Hepatocyte (in vitro differentiated cells): Measurements from ENCODE around the gene LURAP1L. TPM values are rescaled to one million over a fixed set of nuclear protein-coding genes. Genes with fewer than 3 reads are reported as not detected.

Experiments used
- DNase-seq: peaks from one replicate; pipeline ENCODE4 v3.0.0-alpha.2; 2016; ENCODE audit warnings: low spot score
- H2AFZ ChIP-seq: fragments of 200-600 bp; sonication (generic); 2 replicates; pipeline ENCODE4 v1.6.0; 2016; ENCODE audit warnings: antibody characterized with exemption, mild to moderate bottlenecking
- H3K27ac ChIP-seq: fragments of 200-600 bp; sonication (generic); 2 replicates; pipeline ENCODE4 v1.5.1; 2016; ENCODE audit warnings: mild to moderate bottlenecking
- H3K27me3 ChIP-seq: fragments of 200-600 bp; sonication (generic); 2 replicates; pipeline ENCODE4 v1.6.1; 2016
- H3K36me3 ChIP-seq: fragments of 200-600 bp; sonication (generic); replicated peaks from 2 replicates; pipeline ENCODE4 v1.5.1; 2016; ENCODE audit warnings: low read depth; ENCODE audit not compliant: insufficient read depth
- H3K4me1 ChIP-seq: fragments of 200-600 bp; sonication (generic); 2 replicates; pipeline ENCODE4 v1.5.1; 2016; ENCODE audit warnings: mild to moderate bottlenecking, moderate library complexity; ENCODE audit not compliant: insufficient read depth
- H3K4me2 ChIP-seq: fragments of 200-600 bp; sonication (generic); 2 replicates; pipeline ENCODE4 v1.6.0; 2016
- H3K4me3 ChIP-seq: fragments of 200-600 bp; sonication (generic); 2 replicates; pipeline ENCODE4 v1.5.1; 2016; ENCODE audit warnings: mild to moderate bottlenecking
- H3K79me2 ChIP-seq: fragments of 200-600 bp; sonication (generic); 2 replicates; pipeline ENCODE4 v1.6.0; 2017; ENCODE audit warnings: mild to moderate bottlenecking
- H3K9me2 ChIP-seq: fragments of 200-600 bp; sonication (generic); replicated peaks from 2 replicates; pipeline ENCODE4 v1.6.0; 2017; ENCODE audit warnings: mild to moderate bottlenecking; ENCODE audit not compliant: insufficient read depth
- H3K9me3 ChIP-seq: fragments of 200-600 bp; sonication (generic); 2 replicates; pipeline ENCODE4 v1.5.1; 2016; ENCODE audit warnings: low read depth, mild to moderate bottlenecking
- H4K20me1 ChIP-seq: fragments of 200-600 bp; sonication (generic); 2 replicates; pipeline ENCODE4 v1.6.0; 2016; ENCODE audit warnings: mild to moderate bottlenecking; ENCODE audit not compliant: insufficient read depth, poor library complexity, severe bottlenecking
- EZH2 ChIP-seq: fragments of 200-600 bp; sonication (generic); IDR thresholded peaks from 2 replicates; pipeline ENCODE4 v1.6.1; 2016; ENCODE audit warnings: antibody characterized with exemption, mild to moderate bottlenecking, borderline replicate concordance
- EZH2phosphoT487 ChIP-seq: fragments of 200-600 bp; sonication (generic); IDR thresholded peaks from one replicate; pipeline ENCODE4 v1.6.1; 2018; ENCODE audit warnings: antibody characterized with exemption, mild to moderate bottlenecking, low read depth, moderate library complexity; ENCODE audit not compliant: unreplicated experiment, severe bottlenecking
- WGBS: methylation state at CpG from one replicate; pipeline ENCODE4 v1.1.6; 2016; ENCODE audit warnings: low lambda C conversion rate; ENCODE audit errors: missing lambda C conversion rate; 5-methylcytosine and 5-hydroxymethylcytosine counted together
- polyA plus RNA-seq: library from polyadenylated mRNA; unstranded; fragments of >200 nt; fragmentation: Nextera tagmentation; extraction: Ambion mirVana; gene quantifications from 2 replicates; pipeline ENCODE4 v1.2.1, GENCODE V29; 2016
- total RNA-seq: library from RNA; depleted of rRNA; stranded (reverse); fragments of >200 nt; gene quantifications from 2 replicates; pipeline ENCODE4 v1.2.3, GENCODE V29; 2014
- TF ChIP-seq, protein P1 (sequence below): fragments of 200-600 bp; sonication (generic); IDR thresholded peaks from 2 replicates; pipeline ENCODE4 v1.5.1; 2016; ENCODE audit warnings: antibody characterized with exemption, mild to moderate bottlenecking; ENCODE audit not compliant: poor library complexity

LURAP1L gene
- total and polyA plus RNA-seq, 2 experiments from 2014 or later = 36.1 to 37.6 TPM

DNA sequence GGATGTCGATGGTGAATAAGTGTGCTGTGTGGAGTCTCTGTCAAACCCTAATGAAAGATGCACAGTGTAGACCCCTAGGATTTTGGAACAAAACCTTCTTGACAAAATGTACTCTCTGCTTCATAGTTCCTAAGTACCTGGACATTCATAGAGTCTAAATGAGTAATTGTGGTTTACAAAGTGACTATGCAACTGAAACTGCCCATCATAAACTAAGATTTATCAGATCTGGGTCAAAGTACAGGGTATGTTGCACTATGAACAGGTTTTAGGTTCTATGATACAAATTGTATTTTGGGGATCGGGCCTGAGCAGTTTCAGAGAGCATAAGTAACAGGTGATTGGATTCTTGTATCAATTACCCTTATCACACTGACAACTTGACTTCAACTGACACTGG, 79.4 kb downstream of the LURAP1L start:
- peaks cover 7% of the 10 kb centered on the region for H3K4me1 ChIP-seq
- no peaks in the 10 kb centered on the region for H3K9me3 ChIP-seq
- H3K27me3 ChIP-seq = no peaks in the 10 kb centered on the region
- no peak overlapping the region for H3K4me2 ChIP-seq
- H4K20me1 ChIP-seq = no peaks in the 10 kb centered on the region
- H2AFZ ChIP-seq = no peak overlapping the region
- H3K27ac ChIP-seq = peak overlapping the region; percentile 50
- TF ChIP-seq, protein P1, sequence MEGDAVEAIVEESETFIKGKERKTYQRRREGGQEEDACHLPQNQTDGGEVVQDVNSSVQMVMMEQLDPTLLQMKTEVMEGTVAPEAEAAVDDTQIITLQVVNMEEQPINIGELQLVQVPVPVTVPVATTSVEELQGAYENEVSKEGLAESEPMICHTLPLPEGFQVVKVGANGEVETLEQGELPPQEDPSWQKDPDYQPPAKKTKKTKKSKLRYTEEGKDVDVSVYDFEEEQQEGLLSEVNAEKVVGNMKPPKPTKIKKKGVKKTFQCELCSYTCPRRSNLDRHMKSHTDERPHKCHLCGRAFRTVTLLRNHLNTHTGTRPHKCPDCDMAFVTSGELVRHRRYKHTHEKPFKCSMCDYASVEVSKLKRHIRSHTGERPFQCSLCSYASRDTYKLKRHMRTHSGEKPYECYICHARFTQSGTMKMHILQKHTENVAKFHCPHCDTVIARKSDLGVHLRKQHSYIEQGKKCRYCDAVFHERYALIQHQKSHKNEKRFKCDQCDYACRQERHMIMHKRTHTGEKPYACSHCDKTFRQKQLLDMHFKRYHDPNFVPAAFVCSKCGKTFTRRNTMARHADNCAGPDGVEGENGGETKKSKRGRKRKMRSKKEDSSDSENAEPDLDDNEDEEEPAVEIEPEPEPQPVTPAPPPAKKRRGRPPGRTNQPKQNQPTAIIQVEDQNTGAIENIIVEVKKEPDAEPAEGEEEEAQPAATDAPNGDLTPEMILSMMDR = no peak
- no peak for TF ChIP-seq EZH2phosphoT487
- no peak for TF ChIP-seq EZH2
- no peaks in the 10 kb centered on the region for H3K9me2 ChIP-seq
- H3K4me3 ChIP-seq = no peak overlapping the region
- H3K36me3 ChIP-seq = no peaks in the 10 kb centered on the region
- no peaks in the 10 kb centered on the region for H3K79me2 ChIP-seq
- 93% methylated on average over 2 of the region's 2 CpGs for WGBS
- no peak for DNase-seq

DNA sequence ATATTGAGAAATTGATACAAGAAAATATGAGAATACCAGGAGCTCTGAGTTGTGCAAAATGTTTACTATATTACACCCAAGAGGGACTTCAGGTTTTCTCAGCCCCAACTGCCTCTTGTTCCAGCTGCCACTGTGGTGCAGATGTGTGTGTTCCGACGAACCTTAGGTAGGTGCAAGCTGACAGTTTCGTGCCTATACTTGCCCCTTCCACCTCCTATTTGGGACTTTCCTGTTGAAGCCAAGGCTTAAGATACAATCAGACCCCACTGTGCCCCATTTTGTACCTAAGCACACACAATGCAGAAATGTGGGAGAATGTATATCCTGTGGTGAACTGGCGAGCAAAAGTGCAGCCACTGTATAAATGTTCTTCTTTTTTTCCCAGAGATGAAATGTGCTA, 80.2 kb downstream of the LURAP1L start:
- no peak for DNase-seq
- Histone ChIP-seq H4K20me1 (no peaks in the 10 kb centered on the region), H3K27ac (no peak overlapping the region), H3K79me2 (no peaks in the 10 kb centered on the region), H3K4me1 (peaks cover 2% of the 10 kb centered on the region), H3K9me3 (no peaks in the 10 kb centered on the region), H3K36me3 (no peaks in the 10 kb centered on the region), H3K27me3 (no peaks in the 10 kb centered on the region), H3K4me3 (no peak overlapping the region), H2AFZ (no peak overlapping the region), H3K4me2 (no peak overlapping the region), H3K9me2 (no peaks in the 10 kb centered on the region)
- TF ChIP-seq, protein P1 = no peak
- TF ChIP-seq EZH2 = no peak
- WGBS = 95% methylated on average over 4 of the region's 4 CpGs

DNA sequence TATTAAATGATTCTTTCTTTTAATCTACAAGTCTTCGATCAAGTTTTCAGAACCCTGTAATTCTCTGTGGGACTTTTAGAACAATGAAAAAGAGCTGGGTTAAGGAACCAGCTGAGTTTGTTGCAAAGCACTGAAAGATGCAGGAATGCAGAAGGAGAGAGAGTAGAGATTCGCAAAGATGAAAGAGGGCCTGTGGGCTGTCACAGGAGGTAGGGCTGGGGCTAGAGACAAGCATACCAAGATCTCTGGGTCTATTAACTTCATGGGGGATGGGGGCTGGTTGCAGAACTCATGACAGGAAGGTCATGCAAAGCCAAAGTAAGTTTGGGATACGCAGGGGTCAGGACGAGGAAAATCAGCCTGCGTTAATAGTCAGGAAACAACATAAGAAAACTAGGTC, 81.8 kb downstream of the LURAP1L start:
- H2AFZ ChIP-seq = no peak overlapping the region
- DNase-seq = no peak
- no peaks in the 10 kb centered on the region for H4K20me1 ChIP-seq
- H3K4me1 ChIP-seq = peaks cover 12% of the 10 kb centered on the region
- TF ChIP-seq EZH2 = no peak
- no peak for TF ChIP-seq EZH2phosphoT487
- TF ChIP-seq, protein P1 = no peak
- H3K9me2 ChIP-seq = no peaks in the 10 kb centered on the region
- no peaks in the 10 kb centered on the region for H3K79me2 ChIP-seq
- H3K27me3 ChIP-seq = no peaks in the 10 kb centered on the region
- H3K9me3 ChIP-seq = no peaks in the 10 kb centered on the region
- H3K27ac ChIP-seq = no peak overlapping the region
- H3K4me2 ChIP-seq = no peak overlapping the region
- no peaks in the 10 kb centered on the region for H3K36me3 ChIP-seq
- no peak overlapping the region for H3K4me3 ChIP-seq
- WGBS = 66% methylated on average over 5 of the region's 5 CpGs

DNA sequence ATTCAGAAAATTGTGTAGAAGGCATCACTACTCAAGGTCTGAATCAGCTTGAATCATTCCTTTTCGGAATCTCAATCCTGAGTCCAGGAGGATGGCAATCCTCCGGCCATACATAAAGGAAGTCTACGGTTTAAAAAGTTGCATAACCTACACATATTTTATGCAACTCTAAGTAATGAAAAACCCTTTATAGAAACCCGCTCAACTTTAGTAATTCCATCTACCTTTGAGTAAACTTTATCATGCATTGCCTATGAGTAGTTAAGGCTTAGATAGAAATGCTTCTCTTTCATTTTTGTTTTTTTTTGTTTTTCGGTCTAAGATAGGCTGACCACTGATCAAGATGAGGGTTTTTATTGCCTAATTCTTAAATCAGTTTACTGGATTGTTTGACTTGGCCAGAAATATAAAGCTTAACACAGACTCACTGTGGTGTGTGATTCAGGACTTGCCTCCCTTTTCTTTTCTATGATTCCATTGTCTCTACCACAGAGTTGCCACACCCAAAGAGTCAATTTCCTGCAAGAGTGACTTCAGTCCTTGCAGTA, 85.0 kb downstream of the LURAP1L start:
- WGBS = 97% methylated on average over 5 of the region's 5 CpGs

More for the DNA sequence above, 85.0 kb downstream of the LURAP1L start:
- Histone ChIP-seq H2AFZ (no peak overlapping the region), H3K9me2 (no peaks in the 10 kb centered on the region), H4K20me1 (no peaks in the 10 kb centered on the region), H3K4me3 (no peak overlapping the region), H3K4me1 (peaks cover 19% of the 10 kb centered on the region), H3K36me3 (no peaks in the 10 kb centered on the region), H3K79me2 (no peaks in the 10 kb centered on the region), H3K27ac (peak overlapping the region; percentile 15), H3K27me3 (no peaks in the 10 kb centered on the region), H3K4me2 (no peak overlapping the region), H3K9me3 (no peaks in the 10 kb centered on the region)
- DNase-seq = no peak
- TF ChIP-seq, protein P1 = no peak
- TF ChIP-seq EZH2phosphoT487 = no peak
- no peak for TF ChIP-seq EZH2
